Measurements from ENCODE around the gene PHACTR3. TPM values are rescaled to one million over a fixed set of nuclear protein-coding genes. Genes with fewer than 3 reads are reported as not detected.

PHACTR3 gene
- total RNA-seq, 3 donors from 2014 or later, result 0.41 to 3.4 (median 1.1) TPM

DNA sequence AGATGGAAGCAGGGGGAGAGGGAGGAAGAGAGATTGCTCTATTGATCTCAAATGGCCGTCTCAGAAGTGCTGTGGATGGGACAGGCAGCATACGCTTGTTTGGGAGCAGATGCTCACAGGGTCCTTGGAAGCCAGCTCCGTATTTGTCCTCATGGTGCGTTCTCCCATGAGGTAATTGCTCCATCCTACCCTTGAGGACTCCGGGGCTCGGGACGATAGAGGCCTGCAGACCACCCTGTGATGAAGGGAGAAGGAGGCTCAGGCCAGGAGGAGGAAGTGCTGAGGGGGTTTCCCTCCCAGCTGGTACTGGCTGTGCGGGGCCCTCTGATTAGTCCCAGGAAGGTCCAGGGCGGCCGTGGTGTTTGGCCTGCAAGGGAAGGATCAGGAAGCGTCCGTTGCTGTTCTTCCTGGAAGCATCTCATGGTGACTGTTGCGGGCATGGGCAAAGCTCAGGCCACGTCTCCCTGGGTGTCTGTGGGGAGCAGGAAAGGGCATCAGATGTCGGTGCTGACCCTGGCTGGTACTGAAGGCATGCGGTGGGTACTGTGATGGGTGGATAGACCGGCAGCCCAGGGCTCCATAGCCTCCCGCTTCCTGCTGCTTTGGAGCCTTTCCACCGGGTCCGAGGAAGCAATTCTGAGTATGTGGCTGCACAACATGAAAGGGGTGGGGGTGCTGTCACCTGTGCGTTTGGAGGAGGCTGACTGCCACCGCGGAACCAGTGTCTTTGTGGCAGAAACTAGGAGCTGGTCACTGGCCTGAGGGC lies 170.8 kb downstream of the PHACTR3 start:
- no peak for ATAC-seq
- no peaks in the 10 kb centered on the region for H3K9me3 ChIP-seq
- intact Hi-C loops (cut with DNase I, micrococcal nuclease), result no loop called here
- no peak for DNase-seq
- H3K36me3 ChIP-seq (ENCODE audit: low read depth), result no peaks in the 10 kb centered on the region
- TF ChIP-seq, protein P1, sequence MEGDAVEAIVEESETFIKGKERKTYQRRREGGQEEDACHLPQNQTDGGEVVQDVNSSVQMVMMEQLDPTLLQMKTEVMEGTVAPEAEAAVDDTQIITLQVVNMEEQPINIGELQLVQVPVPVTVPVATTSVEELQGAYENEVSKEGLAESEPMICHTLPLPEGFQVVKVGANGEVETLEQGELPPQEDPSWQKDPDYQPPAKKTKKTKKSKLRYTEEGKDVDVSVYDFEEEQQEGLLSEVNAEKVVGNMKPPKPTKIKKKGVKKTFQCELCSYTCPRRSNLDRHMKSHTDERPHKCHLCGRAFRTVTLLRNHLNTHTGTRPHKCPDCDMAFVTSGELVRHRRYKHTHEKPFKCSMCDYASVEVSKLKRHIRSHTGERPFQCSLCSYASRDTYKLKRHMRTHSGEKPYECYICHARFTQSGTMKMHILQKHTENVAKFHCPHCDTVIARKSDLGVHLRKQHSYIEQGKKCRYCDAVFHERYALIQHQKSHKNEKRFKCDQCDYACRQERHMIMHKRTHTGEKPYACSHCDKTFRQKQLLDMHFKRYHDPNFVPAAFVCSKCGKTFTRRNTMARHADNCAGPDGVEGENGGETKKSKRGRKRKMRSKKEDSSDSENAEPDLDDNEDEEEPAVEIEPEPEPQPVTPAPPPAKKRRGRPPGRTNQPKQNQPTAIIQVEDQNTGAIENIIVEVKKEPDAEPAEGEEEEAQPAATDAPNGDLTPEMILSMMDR (IDR thresholded peaks at IDR 0.05), result no peak
- H3K4me3 ChIP-seq, result no peak overlapping the region
- H3K4me1 ChIP-seq (ENCODE audit: low read depth), result peaks cover 7% of the 10 kb centered on the region

DNA sequence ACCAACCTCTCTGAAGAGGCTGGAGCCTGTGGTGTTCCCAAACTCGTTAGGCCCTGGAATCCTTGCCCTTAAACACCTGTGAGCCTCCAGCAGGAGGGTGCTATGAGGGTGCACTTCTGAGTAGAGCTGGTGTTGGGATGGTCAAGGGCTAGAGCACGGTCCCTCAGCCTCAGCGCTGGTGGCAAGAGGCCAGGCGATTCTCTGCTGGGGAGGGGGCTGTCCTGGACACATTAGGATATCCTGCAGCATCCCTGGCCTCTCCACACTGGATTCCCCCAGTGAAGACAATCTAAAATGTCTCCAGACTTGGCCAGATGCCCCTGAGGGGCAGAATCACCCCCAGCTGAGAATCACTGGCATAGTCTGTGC lies 171.3 kb downstream of the PHACTR3 start:
- no peak overlapping the region for H3K4me3 ChIP-seq
- no peak for DNase-seq
- TF ChIP-seq, protein P1 (IDR thresholded peaks at IDR 0.05), result no peak

DNA sequence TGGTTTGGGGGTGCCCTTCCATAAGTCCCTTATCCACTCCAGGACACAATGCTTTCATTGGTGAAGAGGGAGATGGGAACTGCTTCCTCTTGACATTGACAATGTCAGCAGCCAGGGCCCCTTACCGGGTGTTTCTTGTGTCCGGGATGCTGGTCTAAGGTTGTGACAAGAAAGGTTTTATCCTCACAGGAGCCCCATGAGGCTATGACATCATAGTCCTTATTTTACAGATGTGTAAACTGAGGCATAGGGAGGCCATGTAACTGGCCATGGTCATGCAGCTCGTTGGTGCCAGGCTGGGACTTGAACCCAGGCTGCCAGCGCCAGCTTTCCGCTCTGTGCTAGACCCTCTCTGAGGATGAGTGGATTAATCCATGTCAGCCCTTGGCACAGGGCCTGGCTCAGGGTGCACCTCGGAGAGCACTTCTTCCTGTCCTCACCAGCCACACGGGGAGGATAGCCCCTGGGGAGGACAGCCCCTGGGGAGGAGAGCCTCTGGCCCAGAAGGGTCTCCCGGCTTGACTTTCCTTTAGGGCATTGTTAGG lies 171.8 kb downstream of the PHACTR3 start:
- Histone ChIP-seq H3K9me3 (no peaks in the 10 kb centered on the region), H3K4me1 (ENCODE audit: low read depth) (peaks cover 7% of the 10 kb centered on the region), H3K36me3 (ENCODE audit: low read depth) (no peaks in the 10 kb centered on the region), H3K4me3 (no peak overlapping the region)
- no peak for ATAC-seq
- intact Hi-C loops (cut with DNase I, micrococcal nuclease), result no loop called here
- TF ChIP-seq, protein P1 (IDR thresholded peaks at IDR 0.05), result no peak
- DNase-seq, result no peak

More for the DNA sequence above, 171.3 kb downstream of the PHACTR3 start:
- Histone ChIP-seq H3K9me3 (no peaks in the 10 kb centered on the region), H3K36me3 (ENCODE audit: low read depth) (no peaks in the 10 kb centered on the region), H3K4me1 (ENCODE audit: low read depth) (peaks cover 7% of the 10 kb centered on the region)
- intact Hi-C loops (cut with DNase I, micrococcal nuclease), result no loop called here
- no peak for ATAC-seq

DNA sequence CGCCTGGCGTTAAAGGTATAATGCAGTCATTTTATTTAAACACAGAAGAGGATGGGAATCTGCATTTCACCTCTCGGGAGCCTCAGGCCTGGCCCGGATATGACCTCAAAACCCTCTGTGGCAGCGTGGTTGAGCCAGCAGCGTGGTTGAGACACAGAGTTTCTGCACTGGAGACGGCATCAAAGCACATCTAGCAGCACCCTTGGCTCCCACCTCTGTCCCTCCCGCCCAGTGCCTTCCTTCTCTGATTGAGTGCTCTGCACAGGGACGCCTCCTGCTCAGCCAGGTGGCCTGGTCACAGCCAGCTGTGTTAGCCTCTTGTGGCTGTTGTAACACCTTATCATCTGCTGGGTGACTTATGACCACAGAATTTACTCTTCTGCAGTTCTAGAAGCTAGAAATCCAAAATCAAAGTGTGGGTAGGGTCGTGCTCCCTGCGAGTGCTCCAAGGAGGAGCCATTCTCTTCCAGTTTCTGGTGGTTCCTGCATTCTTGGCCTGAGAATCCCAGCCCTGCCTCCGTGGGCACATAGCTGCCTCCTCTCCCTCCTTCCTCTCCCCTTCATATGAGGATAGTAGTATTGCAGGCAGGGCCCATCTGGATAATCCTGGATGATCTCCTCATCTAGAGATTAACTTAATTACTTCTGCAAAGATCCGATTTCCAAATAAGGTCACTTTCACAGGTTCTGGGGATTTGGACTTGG lies 172.4 kb downstream of the PHACTR3 start:
- TF ChIP-seq, protein P1 (IDR thresholded peaks at IDR 0.05), result no peak

DNA sequence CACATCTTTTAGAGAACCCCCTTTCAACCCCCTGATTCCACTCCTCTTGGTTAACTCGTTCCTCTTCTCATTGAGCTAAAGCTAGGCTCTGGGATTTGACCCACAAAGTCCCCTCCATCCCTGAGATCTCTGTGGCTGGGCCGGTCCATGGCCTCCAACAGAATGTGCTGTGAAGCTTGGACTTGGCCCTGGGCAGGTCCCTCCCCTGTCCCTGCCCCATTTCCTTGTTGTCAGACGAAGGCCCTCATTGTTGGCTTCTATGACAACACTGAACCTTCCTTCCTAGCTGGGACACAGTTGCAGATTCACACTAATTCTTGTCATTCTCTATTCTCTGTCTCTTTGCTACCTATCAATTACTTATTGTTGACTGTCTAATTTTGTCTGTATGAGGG lies 173.0 kb downstream of the PHACTR3 start:
- peak in 2 of 3 donors; percentile 33 to 40 for DNase-seq
- peak; percentile 78 for ATAC-seq
- Histone ChIP-seq H3K36me3 (ENCODE audit: low read depth) (no peaks in the 10 kb centered on the region), H3K4me3 (no peak overlapping the region), H3K9me3 (no peaks in the 10 kb centered on the region), H3K4me1 (ENCODE audit: low read depth) (peaks cover 7% of the 10 kb centered on the region)
- TF ChIP-seq, protein P1 (IDR thresholded peaks at IDR 0.05), result no peak
- intact Hi-C loops (cut with DNase I, micrococcal nuclease), result no loop called here

More for the DNA sequence above, 172.4 kb downstream of the PHACTR3 start:
- no peak for ATAC-seq
- DNase-seq, result no peak
- no peak overlapping the region for H3K4me3 ChIP-seq
- peaks cover 7% of the 10 kb centered on the region for H3K4me1 ChIP-seq (ENCODE audit: low read depth)
- intact Hi-C loops (cut with DNase I, micrococcal nuclease), result no loop called here
- H3K9me3 ChIP-seq, result no peaks in the 10 kb centered on the region
- H3K36me3 ChIP-seq (ENCODE audit: low read depth), result no peaks in the 10 kb centered on the region
